Spleen (tissue), 7 donors: ENCODE results near the gene WDR17.

ENCODE experiments used
- CTCF ChIP-seq, 11 experiments: fragments of 200-600 bp in 7 of 11; fragments of 450-650 bp in 4 of 11; sonication (generic) in 4 of 11; IDR thresholded peaks in 8 of 11; conservative IDR thresholded peaks in 3 of 11; 1 replicate in 7 of 11; 2 replicates in 4 of 11; pipeline versions ENCODE4 v1.4.0 to v1.8.0; 2016 to 2021; ENCODE audit warnings: antibody characterized with exemption in 11 of 11, inconsistent platforms in 4 of 11, mild to moderate bottlenecking in 1 of 11
- POLR2A ChIP-seq, 3 donors: fragments of 450-650 bp; IDR thresholded peaks; one replicate each; pipeline ENCODE4 v1.5.1; 2017; ENCODE audit warnings: antibody characterized with exemption in 3 of 3, mild to moderate bottlenecking in 1 of 3
- POLR2AphosphoS5 ChIP-seq, 3 donors: sonication (generic); formaldehyde crosslinking; IDR thresholded peaks; one replicate each; pipeline ENCODE4 v1.5.1; 2017; ENCODE audit warnings: antibody characterized with exemption in 3 of 3
- donor health status: DM: no; HTN: no; CAD: no; lungs with moderate emphysema.
- donor health status: DM: no; HTN: no; CAD: no.
- donor health status: DM: no; HTN: no; CAD: no.

GRCh38 chr4:176229645-176230044 is 164.0 kb downstream of the WDR17 start:
- no peak for TF ChIP-seq CTCF (IDR thresholded peaks at IDR 0.05 in 8 of 11, conservative IDR thresholded peaks at IDR 0.05 in 3 of 11)
- no peak for TF ChIP-seq POLR2A (IDR thresholded peaks at IDR 0.05)
- TF ChIP-seq POLR2AphosphoS5 (IDR thresholded peaks at IDR 0.05): no peak
